Measurements from ENCODE around the gene TTLL11.
"Not testable (repeated sequence)": the region's sequence is repeated elsewhere in the genome, so short reads cannot be mapped to it uniquely, and the experiment has no call there.

Gene TTLL11

DNA sequence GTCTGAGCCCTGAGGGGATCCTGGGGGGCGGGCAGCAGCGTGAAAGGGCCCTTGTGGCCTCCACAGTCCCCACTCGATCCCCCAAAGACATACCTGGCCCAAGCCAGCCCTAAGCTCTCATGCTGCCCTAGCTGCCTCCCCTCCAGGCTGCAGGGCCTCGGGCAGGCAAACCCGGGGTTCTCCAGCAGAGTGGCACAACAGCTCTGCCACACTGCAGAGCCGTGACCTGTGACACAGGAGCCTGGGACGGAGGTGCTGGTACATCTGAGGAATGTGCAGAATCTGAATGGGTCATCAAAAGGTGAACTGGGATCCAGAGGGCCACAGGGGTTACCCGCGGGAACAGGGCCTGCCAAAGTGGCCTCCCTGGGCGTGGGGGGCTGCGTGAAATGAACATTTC, 278.5 kb downstream of the TTLL11 start:
- DNase-seq (ENCODE audit: low spot score): peak; percentile 59

DNA sequence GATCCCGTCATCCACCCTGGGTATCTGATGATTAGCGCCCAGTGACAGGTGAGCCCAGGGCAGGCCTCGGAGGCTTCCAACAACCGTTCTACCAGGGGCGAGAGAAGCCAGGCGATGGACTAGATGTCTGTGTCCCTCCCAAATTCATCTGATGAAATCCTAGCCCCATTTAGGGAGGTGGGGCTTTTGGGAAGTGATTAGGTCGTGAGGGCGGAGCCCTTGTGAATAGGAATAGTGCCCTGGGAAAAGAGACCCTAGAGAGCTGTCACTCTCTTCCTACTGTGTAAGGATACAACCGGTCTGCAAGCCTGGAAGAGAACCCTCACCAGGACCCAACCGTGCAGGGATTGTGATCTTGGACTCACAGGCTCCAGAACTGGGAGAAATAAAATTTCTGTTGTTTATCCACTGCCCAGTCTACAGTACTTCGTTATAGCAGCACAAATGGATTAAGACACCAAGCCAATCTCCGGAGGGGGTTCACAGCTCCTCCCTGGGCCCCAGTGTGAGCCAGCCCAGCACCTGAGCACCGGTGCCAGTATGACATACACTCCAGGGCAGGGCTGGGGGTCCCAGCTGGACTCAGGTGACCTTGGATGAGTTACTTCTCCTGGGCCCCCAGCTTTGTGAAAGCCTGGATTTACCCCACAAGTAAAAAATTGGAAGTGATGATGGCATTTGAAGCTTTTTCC, 279.4 kb downstream of the TTLL11 start:
- no peak for DNase-seq (ENCODE audit: low spot score)

- no peak for DNase-seq (ENCODE audit: low spot score)
Measured at GRCh38 chr9:121812159-121812735, 280.9 kb downstream of the TTLL11 start.

- DNase-seq (ENCODE audit: low spot score): no peak
Measured at GRCh38 chr9:121811751-121812150, 281.4 kb downstream of the TTLL11 start.

DNA sequence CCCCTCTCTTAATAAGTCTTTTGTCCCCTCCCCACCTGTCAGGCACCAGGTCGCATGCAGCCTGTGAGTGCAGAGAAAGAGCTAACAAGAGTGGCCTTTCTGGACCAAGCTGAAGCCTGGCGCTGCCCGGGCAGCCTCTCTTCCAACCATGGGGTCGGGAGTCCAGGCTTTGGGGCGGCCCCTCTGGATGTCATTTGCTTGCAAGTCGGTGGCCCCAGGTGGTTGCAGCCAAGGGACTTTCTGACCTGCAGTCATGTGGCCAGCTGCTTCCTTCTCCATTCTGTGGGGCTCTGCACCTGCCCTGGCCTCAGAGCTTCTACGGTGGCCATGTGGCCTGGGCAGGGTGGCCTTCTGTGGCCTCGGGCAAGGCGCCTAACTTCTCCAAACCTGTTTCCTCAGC, 282.0 kb downstream of the TTLL11 start:
- no peak for DNase-seq (ENCODE audit: low spot score)

DNA sequence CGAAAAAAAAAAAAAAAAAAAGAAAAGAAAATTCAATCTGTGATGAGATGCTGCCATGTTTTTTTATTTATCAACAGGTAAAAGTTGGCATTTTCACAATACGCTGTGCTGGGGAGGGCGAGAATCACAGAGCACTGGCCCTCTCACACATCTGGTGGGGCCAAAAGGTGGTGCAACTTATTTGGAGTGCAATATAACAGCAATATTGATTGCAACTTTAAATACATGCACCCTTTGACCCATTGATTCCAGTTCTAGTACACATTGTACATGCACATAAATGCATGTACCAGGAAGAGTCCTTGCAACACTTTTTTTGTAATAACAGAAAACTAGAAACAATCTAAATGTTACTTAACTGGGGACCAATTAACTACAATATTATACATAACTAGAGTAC, 282.6 kb downstream of the TTLL11 start:
- no peak for DNase-seq (ENCODE audit: low spot score)

- DNase-seq (ENCODE audit: low spot score): no peak
Measured at GRCh38 chr9:121809356-121810050, 283.6 kb downstream of the TTLL11 start.

DNA sequence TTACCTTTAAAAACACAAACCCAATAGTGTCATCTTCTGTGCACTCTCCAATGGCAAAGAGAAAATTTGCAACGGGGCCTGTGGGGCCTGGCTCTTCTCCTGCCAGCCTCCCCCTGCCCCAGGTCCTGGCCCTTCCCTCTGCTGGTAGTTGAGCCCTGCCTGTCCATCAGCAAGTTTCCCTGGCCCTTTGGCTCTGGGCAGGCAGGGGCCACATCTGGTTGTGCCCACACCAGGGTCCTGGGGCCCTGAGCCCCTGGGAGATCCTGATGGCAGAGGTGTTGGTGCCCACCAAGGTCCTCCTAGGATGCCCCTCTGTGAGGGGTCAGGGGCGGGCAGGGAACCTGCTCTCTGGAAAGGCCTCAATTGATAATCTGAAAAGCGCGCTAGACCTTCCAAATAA, 284.3 kb downstream of the TTLL11 start:
- no peak for DNase-seq (ENCODE audit: low spot score)

GRCh38 chr9:121807823-121808278, 285.3 kb downstream of the TTLL11 start:
- DNase-seq (ENCODE audit: low spot score): no peak

DNA sequence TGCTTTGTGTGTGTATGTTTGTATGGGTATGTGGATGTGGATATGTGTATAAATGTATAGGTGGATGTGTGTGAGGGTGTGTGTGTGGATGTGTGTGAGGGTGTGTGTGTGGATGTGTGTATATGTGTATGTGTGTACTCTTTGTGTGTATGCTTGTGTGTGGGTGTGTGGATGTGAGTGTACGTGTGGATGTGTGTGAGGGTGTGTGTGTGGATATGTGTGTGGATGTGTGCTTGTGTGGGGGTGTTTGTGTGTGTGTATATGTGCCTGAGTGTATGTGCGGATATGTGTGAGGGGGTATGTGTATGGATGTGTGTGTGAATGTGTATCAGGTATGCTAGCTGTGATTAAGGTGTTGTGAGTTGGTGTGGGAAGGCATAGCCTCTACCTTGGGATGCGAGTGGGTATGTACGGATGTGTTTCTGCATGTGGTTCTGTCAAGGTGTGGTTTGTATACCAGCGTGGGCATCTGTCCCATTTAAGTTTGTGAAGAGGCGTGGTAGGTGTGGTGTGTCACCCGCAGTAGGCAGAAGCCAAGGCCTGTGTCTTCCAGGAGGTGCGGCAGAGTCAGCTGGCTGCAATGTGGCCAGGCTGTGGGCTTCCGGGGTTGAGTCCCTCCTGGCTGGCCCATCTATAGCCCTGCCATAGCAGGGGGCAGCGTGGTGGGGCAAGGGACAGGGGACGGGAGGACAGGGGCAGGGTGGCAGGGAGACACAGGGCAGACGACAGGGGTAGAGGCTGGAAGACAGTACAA, 285.9 kb downstream of the TTLL11 start:
- no peak for DNase-seq (ENCODE audit: low spot score)

GRCh38 chr9:121802753-121803152, 290.4 kb downstream of the TTLL11 start:
- no peak for DNase-seq (ENCODE audit: low spot score)

- no peak for DNase-seq (ENCODE audit: low spot score)
Measured at GRCh38 chr9:121801579-121801978, 291.5 kb downstream of the TTLL11 start.

DNA sequence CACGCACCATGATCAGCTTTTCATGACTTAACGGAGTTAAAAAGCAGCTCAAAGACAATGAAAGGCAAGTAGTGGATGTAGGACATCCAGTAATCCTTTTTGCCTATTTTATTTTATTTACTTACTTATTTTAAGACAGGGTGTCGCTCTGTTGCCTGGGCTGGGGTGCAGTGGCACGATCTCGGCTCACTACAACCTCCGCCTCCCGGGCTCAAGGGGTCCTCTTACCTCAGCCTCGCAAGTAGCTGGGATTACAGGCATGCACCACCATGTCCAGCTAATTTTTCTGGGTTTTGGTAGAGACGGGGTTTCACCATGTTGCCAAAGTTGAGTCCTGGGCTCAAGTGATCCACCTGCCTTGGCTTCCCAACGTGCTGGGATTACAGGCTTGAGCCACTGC, 292.7 kb downstream of the TTLL11 start:
- DNase-seq (ENCODE audit: low spot score): no peak

GRCh38 chr9:121798941-121799340, 294.2 kb downstream of the TTLL11 start:
- no peak for DNase-seq (ENCODE audit: low spot score)

GRCh38 chr9:121797081-121797480, 296.0 kb downstream of the TTLL11 start:
- DNase-seq (ENCODE audit: low spot score): no peak

DNA sequence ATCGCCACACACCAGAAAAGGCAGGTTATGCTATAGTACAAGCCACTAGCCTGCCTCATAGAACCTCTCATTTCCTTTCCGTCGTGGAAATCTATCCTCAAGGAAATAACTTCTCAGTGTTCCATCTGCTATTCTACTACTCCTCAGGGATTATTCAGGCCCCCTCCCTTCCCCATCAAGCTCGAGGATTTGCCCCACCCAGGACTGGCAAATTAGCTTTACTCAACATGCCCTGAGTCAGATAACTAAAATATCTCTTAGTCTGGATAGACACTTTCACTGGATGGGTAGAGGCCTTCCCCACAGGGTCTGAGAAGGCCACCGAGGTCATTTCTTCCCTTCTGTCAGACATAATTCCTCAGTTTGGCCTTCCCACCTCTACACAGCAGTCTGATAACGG, 298.8 kb downstream of the TTLL11 start:
- not testable (repeated sequence) for DNase-seq (ENCODE audit: low spot score)

GRCh38 chr9:121792476-121792875, 300.6 kb downstream of the TTLL11 start:
- not testable (repeated sequence) for DNase-seq (ENCODE audit: low spot score)

- no peak for DNase-seq (ENCODE audit: low spot score)
Measured at GRCh38 chr9:121790841-121791240, 302.3 kb downstream of the TTLL11 start.

- DNase-seq (ENCODE audit: low spot score): no peak
Measured at GRCh38 chr9:121788686-121789366, 304.3 kb downstream of the TTLL11 start.

GRCh38 chr9:121786998-121787422, 306.1 kb downstream of the TTLL11 start:
- no peak for DNase-seq (ENCODE audit: low spot score)

- DNase-seq (ENCODE audit: low spot score): no peak
Measured at GRCh38 chr9:121786543-121786948, 306.6 kb downstream of the TTLL11 start.

All from HuH-7.5 (cell line).